EH (cell line): Measurements from ENCODE around the gene RIMS4.

ENCODE experiments used
- DNase-seq: peaks from one replicate; pipeline ENCODE4 v3.0.0-alpha.2; 2015; ENCODE audit warnings: low read depth

Gene RIMS4

GRCh38 chr20:44739942-44740341 is 70.4 kb downstream of the RIMS4 start:
- DNase-seq: no peak

DNA sequence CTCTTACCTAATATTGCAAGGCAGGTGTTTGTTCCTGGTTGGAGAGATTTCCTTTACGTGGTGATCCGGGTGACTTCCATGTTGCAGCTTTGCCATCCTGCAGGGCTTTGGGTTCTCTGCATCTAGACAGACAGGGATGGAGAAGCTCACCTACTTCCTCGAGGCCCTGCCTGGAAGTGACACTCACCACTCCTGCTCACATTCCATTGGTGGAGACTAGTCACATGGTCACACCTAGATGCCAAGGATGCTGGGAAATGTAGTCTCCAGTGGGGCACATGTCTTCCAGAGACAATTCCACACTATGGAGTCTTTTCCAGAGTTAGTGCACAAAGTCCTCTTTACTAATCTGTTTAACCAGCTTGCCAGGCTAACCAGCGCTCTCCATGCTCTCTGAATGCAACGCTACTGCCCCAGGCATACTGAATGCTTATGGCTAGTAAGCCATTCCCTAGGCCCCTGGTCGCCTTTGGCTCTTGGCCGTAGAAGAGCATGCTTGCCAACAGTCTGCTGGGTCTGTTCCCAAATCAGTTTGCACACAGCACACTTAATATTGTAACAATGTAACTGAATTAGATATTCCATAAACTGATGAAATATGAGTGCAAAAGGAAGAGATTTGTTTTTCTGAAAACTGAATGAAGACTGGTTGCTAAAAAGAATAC is 71.4 kb downstream of the RIMS4 start:
- DNase-seq: peak; percentile 81

DNA sequence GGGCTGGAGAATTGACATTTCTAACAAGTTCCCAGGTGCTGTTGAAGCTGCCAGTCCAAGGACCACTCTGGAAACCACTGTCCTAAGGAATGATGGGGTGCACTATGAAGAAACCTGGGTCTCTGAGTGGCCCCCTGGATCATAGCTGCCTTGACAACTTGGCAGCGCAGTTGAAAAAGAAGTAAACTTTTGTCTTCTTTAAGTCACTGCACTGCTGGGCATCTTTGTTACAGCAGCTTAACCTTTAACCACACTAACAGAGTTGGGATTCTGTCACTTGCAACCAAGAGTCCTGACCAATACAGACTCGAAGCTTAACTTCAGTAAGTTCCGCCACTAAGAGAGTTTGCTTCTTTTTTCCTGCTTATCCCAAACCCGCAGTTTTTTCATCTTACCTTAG is 73.2 kb downstream of the RIMS4 start:
- no peak for DNase-seq

- peak; percentile 84 for DNase-seq
Measured at GRCh38 chr20:44736170-44737021, 74.0 kb downstream of the RIMS4 start.

- no peak for DNase-seq
Measured at GRCh38 chr20:44735816-44736169, 74.6 kb downstream of the RIMS4 start.

DNA sequence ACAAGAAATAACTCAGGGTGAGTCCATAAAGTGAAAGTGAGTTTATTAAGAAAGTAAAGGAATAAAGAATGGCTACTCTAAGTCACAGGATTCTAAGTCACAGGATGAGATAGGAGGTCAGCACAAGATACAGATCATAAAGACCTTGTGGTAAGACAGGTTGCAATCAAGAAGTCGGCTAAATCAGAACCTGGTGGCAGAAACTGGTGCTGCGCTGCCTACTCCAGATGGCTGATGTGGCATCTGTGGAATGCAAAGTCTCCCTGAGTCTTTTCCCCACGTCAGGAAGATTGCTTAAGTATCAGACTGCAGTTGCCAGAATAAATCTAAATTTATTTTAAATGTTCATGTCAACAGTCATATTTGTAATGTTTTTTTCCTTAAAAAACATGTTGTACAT is 75.4 kb downstream of the RIMS4 start:
- peak; percentile 82 for DNase-seq

- DNase-seq: peak; percentile 80
Measured at GRCh38 chr20:44733341-44734069, 76.8 kb downstream of the RIMS4 start.

- no peak for DNase-seq
Measured at GRCh38 chr20:44732327-44732726, 78.0 kb downstream of the RIMS4 start.

- no peak for DNase-seq
Measured at GRCh38 chr20:44731657-44732056, 78.7 kb downstream of the RIMS4 start.

DNA sequence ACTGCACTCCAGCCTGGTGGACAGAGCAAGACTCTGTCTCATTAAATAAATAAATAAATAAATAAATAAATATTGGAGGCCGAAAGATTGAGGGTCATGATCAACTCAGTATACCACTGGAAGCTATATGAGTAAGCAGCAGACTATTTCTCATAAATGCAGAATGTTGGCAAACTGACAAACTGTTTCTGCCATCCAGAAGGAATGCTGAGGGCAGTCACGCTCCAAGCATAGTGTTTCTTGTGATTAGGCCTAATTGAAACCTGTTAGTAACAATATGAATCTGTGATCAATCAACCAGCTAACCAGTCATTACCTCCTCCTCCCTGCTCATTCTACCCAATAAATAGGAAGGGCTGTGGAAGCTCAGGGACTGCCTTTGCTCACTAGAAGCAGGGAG is 79.9 kb downstream of the RIMS4 start:
- peak; percentile 97 for DNase-seq

DNA sequence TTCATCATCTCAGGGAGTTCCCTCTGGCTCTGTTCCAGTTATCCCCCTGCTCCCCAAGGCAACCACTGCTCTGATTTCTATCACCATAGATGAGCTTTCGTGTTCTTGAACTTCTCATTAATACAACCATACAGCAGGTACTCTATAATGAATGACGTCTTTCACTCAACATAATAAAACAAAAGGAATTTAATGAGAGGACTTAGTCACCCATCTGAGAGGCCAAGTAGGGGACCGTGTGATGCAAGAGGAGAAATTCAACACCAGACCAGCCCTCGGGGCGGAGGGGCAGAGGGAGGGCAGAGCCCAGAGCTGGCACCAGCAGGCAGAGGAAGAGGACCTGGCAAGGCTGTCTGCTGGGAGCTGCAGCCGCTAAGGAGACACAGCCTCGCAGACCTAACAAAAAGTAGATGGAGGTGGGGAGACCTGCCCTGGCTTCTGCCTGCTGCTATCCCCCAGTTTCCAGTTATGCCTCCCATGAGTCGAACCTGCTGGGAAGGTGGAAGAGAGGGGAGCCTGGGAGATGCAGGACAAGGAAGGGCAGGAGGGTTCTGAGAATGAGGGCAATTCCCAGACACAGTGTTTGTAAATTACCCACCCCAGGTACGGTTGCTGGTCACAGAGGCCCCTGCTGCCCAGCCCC is 81.4 kb downstream of the RIMS4 start:
- peak; percentile 95 for DNase-seq

DNA sequence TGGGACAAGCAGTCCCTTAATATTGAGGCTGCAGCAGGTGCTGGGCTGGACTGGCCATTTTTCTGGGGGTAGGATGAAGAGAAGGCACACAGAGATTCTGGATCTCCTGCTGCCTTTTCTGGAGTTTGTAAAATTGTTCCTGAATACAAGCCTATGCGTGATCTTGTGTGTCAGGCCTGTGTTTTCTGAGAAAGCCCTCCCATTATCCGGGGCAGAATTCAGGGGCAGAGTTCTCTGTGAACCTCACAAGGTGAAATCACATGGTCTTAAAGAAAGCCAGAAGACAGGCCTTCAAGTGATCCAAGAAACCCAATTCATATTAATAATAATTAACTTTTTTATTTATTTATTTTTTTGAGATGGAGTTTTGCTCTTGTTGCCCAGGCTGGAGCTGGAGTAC is 82.7 kb downstream of the RIMS4 start:
- DNase-seq: no peak

DNA sequence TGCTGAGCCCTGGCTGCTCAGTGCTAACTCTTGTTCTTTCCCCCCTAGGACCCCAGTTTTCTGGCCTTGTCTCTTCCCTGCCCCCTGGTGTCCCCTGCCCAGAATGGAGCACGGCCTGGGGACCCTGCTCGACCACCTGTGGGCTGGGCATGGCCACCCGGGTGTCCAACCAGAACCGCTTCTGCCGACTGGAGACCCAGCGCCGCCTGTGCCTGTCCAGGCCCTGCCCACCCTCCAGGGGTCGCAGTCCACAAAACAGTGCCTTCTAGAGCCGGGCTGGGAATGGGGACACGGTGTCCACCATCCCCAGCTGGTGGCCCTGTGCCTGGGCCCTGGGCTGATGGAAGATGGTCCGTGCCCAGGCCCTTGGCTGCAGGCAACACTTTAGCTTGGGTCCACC is 83.3 kb downstream of the RIMS4 start:
- DNase-seq: no peak

DNA sequence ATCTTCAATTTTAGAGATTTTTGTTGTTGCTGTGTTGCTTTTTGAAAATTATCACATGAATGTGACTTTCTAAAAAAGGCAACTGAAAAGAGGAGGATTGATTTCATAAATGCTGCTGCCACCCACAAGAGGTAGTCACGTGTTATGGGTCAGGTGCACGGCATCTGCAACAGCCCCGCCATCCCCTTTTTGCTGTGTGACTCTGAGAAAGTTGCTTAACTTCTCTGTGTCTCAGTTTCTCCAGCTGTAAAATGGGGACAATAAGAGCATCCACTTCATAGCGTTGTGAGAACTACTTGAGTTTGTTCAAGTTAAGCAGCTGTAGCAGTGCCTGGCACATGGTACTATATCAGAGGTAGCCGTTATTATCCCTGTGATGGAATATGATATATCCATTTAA is 84.5 kb downstream of the RIMS4 start:
- DNase-seq: no peak

- no peak for DNase-seq
Measured at GRCh38 chr20:44724423-44725091, 85.8 kb downstream of the RIMS4 start.

DNA sequence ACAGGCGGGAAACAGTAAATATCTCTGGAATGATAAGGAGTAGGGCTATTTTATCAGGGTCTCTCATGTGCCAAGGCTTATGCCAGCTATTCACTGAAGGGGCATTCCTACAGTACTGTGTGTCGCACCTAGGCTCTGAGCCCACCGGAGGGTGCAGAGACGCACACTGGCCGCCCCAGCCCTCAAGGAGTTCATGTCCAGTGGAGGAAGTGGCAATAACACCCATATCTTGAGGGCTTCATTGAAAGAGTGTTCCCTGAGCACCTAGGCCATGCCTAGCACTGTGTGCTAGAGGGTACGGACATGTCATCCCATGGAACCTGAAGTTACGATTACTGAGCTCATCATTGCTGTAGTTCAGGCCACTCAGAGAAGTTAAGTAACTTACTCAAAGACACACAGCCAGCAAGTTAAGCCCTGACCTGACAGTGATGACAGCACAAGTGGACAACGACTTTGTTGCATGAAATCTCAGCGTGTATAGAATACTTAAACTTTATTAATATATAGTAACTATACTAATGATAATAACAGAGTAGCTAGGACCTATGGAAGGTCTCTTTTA is 86.5 kb downstream of the RIMS4 start:
- no peak for DNase-seq

GRCh38 chr20:44723391-44723790 is 87.0 kb downstream of the RIMS4 start:
- peak; percentile 33 for DNase-seq

GRCh38 chr20:44722990-44723389 is 87.4 kb downstream of the RIMS4 start:
- no peak for DNase-seq

- no peak for DNase-seq
Measured at GRCh38 chr20:44721785-44722054, 88.6 kb downstream of the RIMS4 start.

GRCh38 chr20:44720997-44721784 is 89.2 kb downstream of the RIMS4 start:
- peak; percentile 92 for DNase-seq

- peak; percentile 91 for DNase-seq
Measured at GRCh38 chr20:44720621-44720996, 89.7 kb downstream of the RIMS4 start.
